Lower leg skin (tissue), 3 donors: ENCODE data around the gene EXOC6.

Experiments used
- CTCF ChIP-seq, 3 donors: fragments of 450-650 bp; IDR thresholded peaks; one replicate each; pipeline ENCODE4 v1.5.1; 2016; ENCODE audit warnings: antibody characterized with exemption in 3 of 3, mild to moderate bottlenecking in 3 of 3, moderate library complexity in 2 of 3
- POLR2A ChIP-seq, 2 donors: fragments of 450-650 bp; IDR thresholded peaks; one replicate each; pipeline ENCODE4 v1.6.1; 2016 to 2017; ENCODE audit warnings: antibody characterized with exemption in 2 of 2, mild to moderate bottlenecking in 1 of 2, moderate library complexity in 1 of 2

GRCh38 chr10:93075369-93076221, 227.3 kb downstream of the EXOC6 start:
- TF ChIP-seq CTCF (IDR thresholded peaks at IDR 0.05) (no peak), POLR2A (IDR thresholded peaks at IDR 0.05) (no peak)
